ENCODE results near the gene SPN. TPM values are rescaled to one million over a fixed set of nuclear protein-coding genes. Genes with fewer than 3 reads are reported as not detected.

Gene SPN
- total RNA-seq, 1 donor from 2014 or later = 0.63 TPM

- peak; percentile 69 to 80 for DNase-seq (ENCODE audit: low spot score in 2 of 2, unreplicated experiment in 2 of 2)
- Mint-ChIP-seq H3K36me3 (peaks cover 21% of the 10 kb centered on the region), H3K27me3 (ENCODE audit: low read depth) (no peaks in the 10 kb centered on the region), H3K4me3 (peak within 1 kb of the TSS; percentile 92), H3K4me1 (peaks cover 18% of the 10 kb centered on the region), H3K9me3 (peaks cover 1% of the 10 kb centered on the region), H3K27ac (peak within 1 kb of the TSS; percentile 100)
- no peak for TF ChIP-seq CTCF (IDR thresholded peaks at IDR 0.05; ENCODE audit: unreplicated experiment)
Measured at GRCh38 chr16:29678691-29679267, 15.7 kb downstream of the SPN start, which contains the start of gene QPRT. QPRT (plus strand) TSS chr16:29679180; CDS start chr16:29679198, 18 bp downstream.

GRCh38 chr16:29680180-29680598 lies 17.1 kb downstream of the SPN start:
- Mint-ChIP-seq H3K4me1 (peaks cover 12% of the 10 kb centered on the region), H3K36me3 (peaks cover 31% of the 10 kb centered on the region), H3K9me3 (peaks cover 3% of the 10 kb centered on the region), H3K4me3 (peak overlapping the region; percentile 92), H3K27me3 (ENCODE audit: low read depth) (no peaks in the 10 kb centered on the region), H3K27ac (peak overlapping the region; percentile 100)
- TF ChIP-seq CTCF (IDR thresholded peaks at IDR 0.05; ENCODE audit: unreplicated experiment) = no peak
- no peak for DNase-seq (ENCODE audit: low spot score in 2 of 2, unreplicated experiment in 2 of 2)

GRCh38 chr16:29683543-29684090 lies 20.6 kb downstream of the SPN start:
- Mint-ChIP-seq H3K27me3 (ENCODE audit: low read depth) (no peaks in the 10 kb centered on the region), H3K27ac (peak overlapping the region; percentile 59), H3K9me3 (peaks cover 7% of the 10 kb centered on the region), H3K4me3 (no peak overlapping the region), H3K36me3 (peaks cover 51% of the 10 kb centered on the region), H3K4me1 (peaks cover 25% of the 10 kb centered on the region)
- no peak for TF ChIP-seq CTCF (IDR thresholded peaks at IDR 0.05; ENCODE audit: unreplicated experiment)
- DNase-seq (ENCODE audit: low spot score in 2 of 2, unreplicated experiment in 2 of 2) = no peak

- no peak for DNase-seq (ENCODE audit: low spot score in 2 of 2, unreplicated experiment in 2 of 2)
- Mint-ChIP-seq H3K4me3 (no peak overlapping the region), H3K36me3 (peaks cover 56% of the 10 kb centered on the region), H3K27ac (peak overlapping the region; percentile 25), H3K27me3 (ENCODE audit: low read depth) (no peaks in the 10 kb centered on the region), H3K4me1 (peaks cover 25% of the 10 kb centered on the region), H3K9me3 (peaks cover 8% of the 10 kb centered on the region)
- TF ChIP-seq CTCF (IDR thresholded peaks at IDR 0.05; ENCODE audit: unreplicated experiment) = no peak
Measured at GRCh38 chr16:29684679-29685078, 21.6 kb downstream of the SPN start.

- H3K27me3 Mint-ChIP-seq (ENCODE audit: low read depth) = no peaks in the 10 kb centered on the region
- H3K36me3 Mint-ChIP-seq = peaks cover 69% of the 10 kb centered on the region
- no peak for DNase-seq (ENCODE audit: low spot score in 2 of 2, unreplicated experiment in 2 of 2)
- no peak for TF ChIP-seq CTCF (IDR thresholded peaks at IDR 0.05; ENCODE audit: unreplicated experiment)
- peaks cover 20% of the 10 kb centered on the region for H3K9me3 Mint-ChIP-seq
- peak overlapping the region; percentile 93 for H3K27ac Mint-ChIP-seq
- H3K4me1 Mint-ChIP-seq = peaks cover 20% of the 10 kb centered on the region
- H3K4me3 Mint-ChIP-seq = no peak overlapping the region
Measured at GRCh38 chr16:29686740-29687332, 23.8 kb downstream of the SPN start.
